ENCODE results near the gene HSD17B14.

- TF ChIP-seq EP300 (IDR thresholded peaks at IDR 0.05; ENCODE audit: borderline replicate concordance in 1 of 2, low read depth in 1 of 2, low read length in 1 of 2) (peak in 1 of 2 experiments; percentile 56; a peak in 1 of 4 replicates), USF2 (IDR thresholded peaks at IDR 0.05; ENCODE audit: borderline replicate concordance, low read depth, low read length) (no peak)
Measured at GRCh38 chr19:48872884-48873475, 36.7 kb upstream of the HSD17B14 start.
